Activated CD8-positive, alpha-beta T cell treated with anti-CD3 and anti-CD28 coated beads, Interleukin-2, amount 10 ng/mL, durations not matched to agents 7 days and 5 days (primary cell): ENCODE measurements around the gene PRICKLE2. TPM values are rescaled to one million over a fixed set of nuclear protein-coding genes. Genes with fewer than 3 reads are reported as not detected.
A peak's percentile ranks its signal among the peaks of the same experiment; 100 is the strongest.

Experiments used
- ATAC-seq: fragments of 150-1000 bp; cut with Tn5 transposase; one replicate; pipeline ENCODE4 v1.10.0; 2021; ENCODE audit warnings: moderate library complexity
- CTCF ChIA-PET: fragments of 350-600 bp; sonication (Branson Sonifier 250); formaldehyde crosslinking; loops from one replicate; lab custom pipeline; 2021; ENCODE audit warnings: antibody characterized with exemption; lab: Charles Lee
- POLR2A ChIA-PET: fragments of 350-600 bp; sonication (Branson Sonifier 250); formaldehyde crosslinking; loops from one replicate; lab custom pipeline; 2021; ENCODE audit warnings: antibody characterized with exemption; lab: Charles Lee
- DNase-seq: peaks from one replicate; pipeline ENCODE4 v3.0.0-alpha.2; 2020
- H3K27ac Mint-ChIP-seq: one replicate; pipeline ENCODE4 v1.8.0; 2021; ENCODE audit warnings: mild to moderate bottlenecking, mixed read lengths
- H3K27me3 Mint-ChIP-seq: one replicate; pipeline ENCODE4 v1.8.0; 2021; ENCODE audit warnings: low read depth, mixed read lengths
- H3K36me3 Mint-ChIP-seq: one replicate; pipeline ENCODE4 v1.8.0; 2021; ENCODE audit warnings: low read depth, mixed read lengths
- H3K4me1 Mint-ChIP-seq: one replicate; pipeline ENCODE4 v1.8.0; 2021; ENCODE audit warnings: low read depth, mixed read lengths
- H3K4me3 Mint-ChIP-seq: one replicate; pipeline ENCODE4 v1.8.0; 2021; ENCODE audit warnings: mild to moderate bottlenecking, mixed read lengths
- H3K9me3 Mint-ChIP-seq: one replicate; pipeline ENCODE4 v1.8.0; 2022; ENCODE audit warnings: mixed read lengths; ENCODE audit not compliant: insufficient read depth
- total RNA-seq, 2 experiments: library from RNA; stranded (reverse); gene quantifications; one replicate each; pipeline ENCODE4 v1.2.3, GENCODE V29; 2021

The PRICKLE2 gene
- total RNA-seq, 2 experiments from 2014 or later = not detected

DNA sequence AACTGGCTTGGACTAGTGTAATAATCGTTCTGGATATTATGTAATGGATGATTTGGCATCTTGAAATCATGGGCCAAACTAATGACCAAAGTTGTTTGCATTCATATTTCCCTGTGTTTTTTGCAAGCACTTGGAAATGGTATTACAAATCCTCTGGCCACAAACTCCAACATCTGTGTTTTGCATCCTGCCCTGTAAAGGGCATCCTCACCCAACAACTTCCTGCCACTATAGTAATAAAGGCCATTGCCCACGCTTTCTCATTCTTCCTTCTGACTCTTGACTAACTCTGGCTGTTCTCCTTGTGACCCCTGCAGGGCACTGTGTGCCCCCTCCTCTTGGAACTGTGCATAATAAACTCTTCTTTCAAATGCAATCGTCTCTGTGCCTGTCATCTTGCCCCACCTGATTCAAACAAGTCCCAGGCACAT is 176.6 kb downstream of the PRICKLE2 start:
- no peak overlapping the region for H3K4me3 Mint-ChIP-seq

DNA sequence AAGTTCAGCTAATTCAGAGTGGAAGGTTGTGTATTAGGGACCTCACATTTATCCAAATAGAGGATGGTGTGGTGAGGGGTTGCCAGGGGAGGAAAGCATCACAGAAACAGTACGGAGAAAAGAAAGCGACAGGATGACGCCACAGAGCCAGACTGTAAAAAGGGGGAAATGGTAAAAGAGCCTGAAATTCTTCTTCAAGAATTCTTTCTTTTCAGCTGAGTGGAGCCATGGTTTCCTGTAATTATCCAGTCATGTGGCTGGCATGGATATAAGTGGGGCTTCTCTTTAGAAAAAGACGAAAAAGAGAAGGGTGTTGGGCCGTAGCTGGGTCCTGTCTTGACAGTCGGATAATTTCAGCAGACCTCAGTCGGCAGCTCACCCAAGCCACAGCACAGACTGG is 177.5 kb downstream of the PRICKLE2 start:
- H3K36me3 Mint-ChIP-seq = no peaks in the 10 kb centered on the region
- peaks cover 14% of the 10 kb centered on the region for H3K27me3 Mint-ChIP-seq
- peaks cover 4% of the 10 kb centered on the region for H3K4me1 Mint-ChIP-seq
- H3K4me3 Mint-ChIP-seq = no peak overlapping the region
- H3K9me3 Mint-ChIP-seq = no peaks in the 10 kb centered on the region
- ChIA-PET CTCF (no interaction called here), POLR2A (no interaction called here)
- H3K27ac Mint-ChIP-seq = no peak overlapping the region
- ATAC-seq = no peak
- no peak for DNase-seq

More for the DNA sequence above, 176.6 kb downstream of the PRICKLE2 start:
- Mint-ChIP-seq H3K4me1 (peaks cover 4% of the 10 kb centered on the region), H3K27me3 (peaks cover 10% of the 10 kb centered on the region), H3K9me3 (no peaks in the 10 kb centered on the region), H3K27ac (no peak overlapping the region), H3K36me3 (no peaks in the 10 kb centered on the region)
- ChIA-PET CTCF (interaction anchor here (1.3 to 1.5 kb wide), 2 partner anchors 19 to 25 kb away, joined by 3 read pairs; partner anchors contain the start of gene PSMD6), POLR2A (no interaction called here)
- no peak for DNase-seq
- no peak for ATAC-seq

DNA sequence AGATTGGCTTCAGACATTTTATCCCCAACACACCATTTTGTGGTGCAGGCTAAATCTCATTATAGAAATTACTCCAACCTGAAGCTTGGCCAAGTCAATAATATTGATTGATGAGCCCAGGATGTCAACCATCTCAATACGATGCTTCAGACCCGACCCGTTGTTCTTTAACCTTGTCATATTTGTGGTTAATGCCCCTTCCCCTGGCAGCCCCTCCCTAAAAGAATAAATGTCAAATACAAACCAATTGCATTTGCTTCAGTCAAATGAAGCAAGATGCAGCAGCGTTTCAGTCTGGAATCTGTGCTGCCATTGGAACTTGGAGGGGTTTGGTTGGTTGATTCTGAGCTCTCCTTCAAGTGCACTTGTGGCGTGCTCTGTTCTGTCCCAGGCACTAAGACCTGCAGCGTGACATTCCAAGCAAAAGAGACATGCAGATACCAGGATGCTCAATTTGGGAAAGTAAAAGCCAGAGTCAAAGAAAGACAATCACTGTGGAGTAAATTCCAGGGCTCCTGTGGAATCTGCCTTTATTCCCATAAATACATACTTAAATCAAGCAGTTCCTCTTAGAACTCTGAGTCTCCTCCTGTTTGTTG is 178.2 kb downstream of the PRICKLE2 start:
- ATAC-seq (no peak), DNase-seq (no peak)
- Mint-ChIP-seq H3K27ac (no peak overlapping the region), H3K4me1 (peaks cover 4% of the 10 kb centered on the region), H3K4me3 (no peak overlapping the region), H3K27me3 (peaks cover 15% of the 10 kb centered on the region), H3K9me3 (no peaks in the 10 kb centered on the region), H3K36me3 (no peaks in the 10 kb centered on the region)
- ChIA-PET POLR2A (no interaction called here), CTCF (no interaction called here)

DNA sequence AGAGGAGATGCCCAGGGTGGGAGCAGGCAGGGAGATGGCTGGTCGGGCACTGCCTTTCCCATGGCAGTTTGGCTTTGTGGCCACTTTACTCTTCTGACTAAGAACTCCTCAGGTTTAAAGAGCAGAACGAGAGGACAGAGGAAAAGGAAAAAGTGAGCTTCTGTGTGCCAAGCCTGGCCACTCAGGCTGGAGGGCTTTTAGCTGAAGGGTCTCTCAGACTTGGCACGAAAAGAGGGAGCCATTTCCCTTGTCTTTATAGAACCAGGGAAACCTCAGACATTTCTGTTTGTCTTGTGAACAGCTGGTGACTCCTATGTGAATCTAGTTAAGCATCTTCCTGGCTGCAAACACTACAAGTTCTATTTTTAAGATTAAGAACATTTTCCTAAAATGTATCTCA is 178.7 kb downstream of the PRICKLE2 start:
- Mint-ChIP-seq H3K4me3 (no peak overlapping the region), H3K9me3 (no peaks in the 10 kb centered on the region), H3K27me3 (peaks cover 15% of the 10 kb centered on the region), H3K4me1 (peaks cover 4% of the 10 kb centered on the region), H3K27ac (peak overlapping the region; percentile 35), H3K36me3 (no peaks in the 10 kb centered on the region)
- ChIA-PET CTCF (no interaction called here), POLR2A (no interaction called here)
- no peak for ATAC-seq
- no peak for DNase-seq

DNA sequence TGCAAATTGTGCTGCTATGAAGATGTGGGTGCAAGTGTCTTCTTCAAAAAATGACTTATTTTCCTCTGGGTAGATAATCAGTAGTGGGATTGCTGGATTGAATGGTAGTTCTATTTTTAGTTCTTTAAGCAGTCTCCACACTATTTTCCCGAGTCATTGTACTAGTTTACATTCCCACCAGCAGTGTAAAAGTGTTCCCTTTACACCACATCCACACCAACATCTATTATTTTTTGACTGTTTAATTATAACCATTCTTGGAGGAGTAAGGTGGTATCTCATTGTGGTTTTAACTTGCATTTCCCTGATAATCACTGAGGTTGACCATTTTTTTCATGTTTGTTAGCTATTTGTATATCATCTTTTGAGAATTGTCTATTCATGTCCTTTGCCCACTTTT is 182.3 kb downstream of the PRICKLE2 start:
- POLR2A ChIA-PET = no interaction called here
- DNase-seq (no peak), ATAC-seq (no peak)
- Mint-ChIP-seq H3K36me3 (no peaks in the 10 kb centered on the region), H3K27me3 (peaks cover 24% of the 10 kb centered on the region), H3K9me3 (no peaks in the 10 kb centered on the region), H3K4me1 (no peaks in the 10 kb centered on the region), H3K27ac (no peak overlapping the region), H3K4me3 (no peak overlapping the region)
- CTCF ChIA-PET = no interaction called here

Other genes with a start within 250 kb of the PRICKLE2 start
- gene PSMD6, start 202.0 kb downstream of the PRICKLE2 start, total RNA-seq = 10 to 100 TPM; 81.2 to 86.3 TPM